ENCODE data around the gene GAN.
"Not testable (repeated sequence)": the region's sequence is repeated elsewhere in the genome, so short reads cannot be mapped to it uniquely, and the experiment has no call there.

The GAN gene

GRCh38 chr16:81310045-81310644 is 4.6 kb upstream of the GAN start:
- no peak for DNase-seq

- DNase-seq, result no peak
These were observed 3.0 kb upstream of the GAN start for GRCh38 chr16:81311762-81312161.

- no peak for DNase-seq
These were observed 810 bp upstream of the GAN start for GRCh38 chr16:81313701-81314602.

- peak; percentile 84 for DNase-seq
These were observed 761 bp downstream of the GAN start for GRCh38 chr16:81315271-81316175.

- DNase-seq, result no peak
These were observed 1.4 kb downstream of the GAN start for GRCh38 chr16:81316176-81316496.

GRCh38 chr16:81318711-81319110 is 3.9 kb downstream of the GAN start:
- no peak for DNase-seq

GRCh38 chr16:81319221-81319912 is 4.6 kb downstream of the GAN start:
- no peak for DNase-seq

- DNase-seq, result no peak
These were observed 6.3 kb downstream of the GAN start for GRCh38 chr16:81321039-81321438.

- DNase-seq, result no peak
These were observed 6.8 kb downstream of the GAN start for GRCh38 chr16:81321536-81321935.

- DNase-seq, result no peak
These were observed 10.0 kb downstream of the GAN start for GRCh38 chr16:81324808-81325207.

- no peak for DNase-seq
These were observed 12.2 kb downstream of the GAN start for GRCh38 chr16:81327011-81327410.

- no peak for DNase-seq
These were observed 12.9 kb downstream of the GAN start for GRCh38 chr16:81327447-81328196.

GRCh38 chr16:81329947-81330346 is 15.2 kb downstream of the GAN start:
- no peak for DNase-seq

GRCh38 chr16:81333356-81333755 is 18.6 kb downstream of the GAN start:
- DNase-seq, result no peak

GRCh38 chr16:81335669-81336068 is 20.9 kb downstream of the GAN start:
- DNase-seq, result no peak

GRCh38 chr16:81337097-81337496 is 22.3 kb downstream of the GAN start:
- DNase-seq, result no peak

- DNase-seq, result not testable (repeated sequence)
These were observed 30.4 kb downstream of the GAN start for GRCh38 chr16:81345172-81345571.

- no peak for DNase-seq
These were observed 32.7 kb downstream of the GAN start for GRCh38 chr16:81347425-81347824.

GRCh38 chr16:81349608-81350305 is 35.0 kb downstream of the GAN start:
- no peak for DNase-seq

GRCh38 chr16:81350306-81350615 is 35.5 kb downstream of the GAN start:
- DNase-seq, result no peak

- DNase-seq, result no peak
These were observed 39.1 kb downstream of the GAN start for GRCh38 chr16:81353895-81354294.
